Measurements from ENCODE around the gene GMCL2.

DNA sequence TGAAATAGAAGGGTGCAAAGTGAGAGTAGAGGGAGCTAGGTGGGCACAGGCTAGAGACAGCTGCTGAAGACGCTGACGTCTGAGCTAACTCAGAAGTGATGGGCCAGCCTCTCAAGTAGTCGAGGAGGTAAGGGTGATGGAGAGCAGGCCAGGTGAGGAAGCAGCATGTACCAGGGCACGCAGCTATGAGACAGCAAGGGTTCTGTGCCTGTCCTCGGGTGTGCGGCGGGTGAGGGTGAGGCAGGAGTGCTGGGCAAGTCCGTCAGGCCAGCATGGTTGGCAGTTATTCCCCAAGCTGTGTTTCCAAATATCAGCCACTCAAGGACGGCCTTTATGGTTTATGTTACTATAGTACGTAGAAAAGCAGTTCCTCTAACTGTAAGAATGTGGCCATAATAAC is 50.2 kb downstream of the GMCL2 start:
- peak; percentile 27 for TF ChIP-seq POLR2A (IDR thresholded peaks at IDR 0.05; ENCODE audit: low read length)
- TF ChIP-seq GATA1 (IDR thresholded peaks at IDR 0.05; ENCODE audit: low read depth, low read length) = no peak

Data from erythroblast (primary cell).